Neural progenitor cell (in vitro differentiated cells): Measurements from ENCODE around the gene PSMB3. TPM values are rescaled to one million over a fixed set of nuclear protein-coding genes. Genes with fewer than 3 reads are reported as not detected.

Experiments
- DNase-seq: peaks from one replicate; pipeline ENCODE4 v3.0.0-alpha.2; 2016; ENCODE audit warnings: low spot score
- H2AFZ ChIP-seq: fragments of 200-600 bp; sonication (generic); replicated peaks from 2 replicates; pipeline ENCODE4 v1.6.1; 2016; ENCODE audit warnings: antibody characterized with exemption
- H3F3A ChIP-seq: fragments of 200-600 bp; sonication (generic); 2 replicates; pipeline ENCODE4 v1.6.1; 2016; ENCODE audit warnings: antibody characterized with exemption, low read depth
- H3K27ac ChIP-seq: fragments of 200-600 bp; sonication (generic); 2 replicates; pipeline ENCODE4 v1.5.1; 2016; ENCODE audit warnings: mild to moderate bottlenecking
- H3K27me3 ChIP-seq: fragments of 200-600 bp; sonication (generic); 2 replicates; pipeline ENCODE4 v1.6.1; 2016; ENCODE audit warnings: mild to moderate bottlenecking, moderate library complexity
- H3K36me3 ChIP-seq: fragments of 200-600 bp; sonication (generic); 2 replicates; pipeline ENCODE4 v1.5.1; 2016
- H3K4me1 ChIP-seq: fragments of 200-600 bp; sonication (generic); 2 replicates; pipeline ENCODE4 v1.6.1; 2016; ENCODE audit warnings: mixed run types
- H3K4me2 ChIP-seq: fragments of 200-600 bp; sonication (generic); 2 replicates; pipeline ENCODE4 v1.6.1; 2016
- H3K4me3 ChIP-seq: fragments of 200-600 bp; sonication (generic); 2 replicates; pipeline ENCODE4 v1.5.1; 2016
- H3K79me2 ChIP-seq: fragments of 200-600 bp; sonication (generic); 2 replicates; pipeline ENCODE4 v1.6.1; 2016; ENCODE audit warnings: low read depth
- H3K9ac ChIP-seq: fragments of 200-600 bp; sonication (generic); 2 replicates; pipeline ENCODE4 v1.6.1; 2016
- H3K9me3 ChIP-seq: fragments of 200-600 bp; sonication (generic); 2 replicates; pipeline ENCODE4 v1.5.1; 2016; ENCODE audit warnings: low read depth
- H4K20me1 ChIP-seq: fragments of 200-600 bp; sonication (generic); 2 replicates; pipeline ENCODE4 v1.6.1; 2016; ENCODE audit warnings: low read depth
- H3K27ac Mint-ChIP-seq: 3 replicates; pipeline ENCODE4 v1.8.0; 2021; ENCODE audit warnings: mixed read lengths
- H3K27me3 Mint-ChIP-seq: 2 replicates; pipeline ENCODE4 v1.8.0; 2022; ENCODE audit warnings: low read depth, mild to moderate bottlenecking, inconsistent platforms, moderate library complexity, mixed read lengths; ENCODE audit not compliant: insufficient read depth
- H3K36me3 Mint-ChIP-seq: 3 replicates; pipeline ENCODE4 v1.8.0; 2021; ENCODE audit warnings: mixed read lengths
- H3K4me1 Mint-ChIP-seq: 3 replicates; pipeline ENCODE4 v1.8.0; 2021; ENCODE audit warnings: mixed read lengths
- H3K4me3 Mint-ChIP-seq: 3 replicates; pipeline ENCODE4 v1.8.0; 2021; ENCODE audit warnings: mild to moderate bottlenecking, moderate library complexity, mixed read lengths
- H3K9me3 Mint-ChIP-seq: 3 replicates; pipeline ENCODE4 v1.8.0; 2020; ENCODE audit warnings: mixed read lengths
- EZH2 ChIP-seq: fragments of 200-600 bp; sonication (generic); IDR thresholded peaks from 2 replicates; pipeline ENCODE4 v1.6.1; 2017; ENCODE audit warnings: antibody characterized with exemption, mild to moderate bottlenecking, moderate library complexity
- EZH2phosphoT487 ChIP-seq: fragments of 200-600 bp; sonication (generic); IDR thresholded peaks from 2 replicates; pipeline ENCODE4 v1.6.1; 2017; ENCODE audit warnings: antibody characterized with exemption
- total RNA-seq: library from RNA; depleted of rRNA; stranded (reverse); fragments of >200 nt; gene quantifications from 2 replicates; pipeline ENCODE4 v1.2.3, GENCODE V29; 2015; ENCODE audit warnings: low replicate concordance
- TF ChIP-seq, protein P1 (sequence below): fragments of 200-600 bp; sonication (generic); IDR thresholded peaks from 2 replicates; pipeline ENCODE4 v1.5.1; 2017; ENCODE audit warnings: antibody characterized with exemption, mild to moderate bottlenecking

PSMB3 gene
- total RNA-seq, 1 donor from 2014 or later, result 127 TPM

DNA sequence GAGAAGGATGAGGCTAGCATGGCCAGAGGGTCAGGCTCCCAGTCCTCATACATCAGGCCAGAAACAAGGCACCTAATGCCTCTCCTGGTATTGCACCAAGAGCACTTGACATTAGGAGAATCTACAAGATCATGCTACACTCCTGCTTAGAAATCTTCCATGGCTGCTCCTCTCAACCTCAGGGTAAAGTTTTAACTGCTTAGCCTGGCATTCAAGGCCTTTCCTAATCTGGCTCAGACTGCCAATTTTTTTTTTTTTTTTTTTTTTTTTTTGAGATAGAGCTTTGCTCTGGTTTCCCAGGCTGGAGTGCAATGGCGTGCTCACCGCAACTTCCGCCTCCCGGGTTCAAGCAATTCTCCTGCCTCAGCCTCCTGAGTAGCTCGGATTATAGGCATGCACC is 38.6 kb downstream of the PSMB3 start:
- TF ChIP-seq EZH2phosphoT487, result no peak
- TF ChIP-seq, protein P1, sequence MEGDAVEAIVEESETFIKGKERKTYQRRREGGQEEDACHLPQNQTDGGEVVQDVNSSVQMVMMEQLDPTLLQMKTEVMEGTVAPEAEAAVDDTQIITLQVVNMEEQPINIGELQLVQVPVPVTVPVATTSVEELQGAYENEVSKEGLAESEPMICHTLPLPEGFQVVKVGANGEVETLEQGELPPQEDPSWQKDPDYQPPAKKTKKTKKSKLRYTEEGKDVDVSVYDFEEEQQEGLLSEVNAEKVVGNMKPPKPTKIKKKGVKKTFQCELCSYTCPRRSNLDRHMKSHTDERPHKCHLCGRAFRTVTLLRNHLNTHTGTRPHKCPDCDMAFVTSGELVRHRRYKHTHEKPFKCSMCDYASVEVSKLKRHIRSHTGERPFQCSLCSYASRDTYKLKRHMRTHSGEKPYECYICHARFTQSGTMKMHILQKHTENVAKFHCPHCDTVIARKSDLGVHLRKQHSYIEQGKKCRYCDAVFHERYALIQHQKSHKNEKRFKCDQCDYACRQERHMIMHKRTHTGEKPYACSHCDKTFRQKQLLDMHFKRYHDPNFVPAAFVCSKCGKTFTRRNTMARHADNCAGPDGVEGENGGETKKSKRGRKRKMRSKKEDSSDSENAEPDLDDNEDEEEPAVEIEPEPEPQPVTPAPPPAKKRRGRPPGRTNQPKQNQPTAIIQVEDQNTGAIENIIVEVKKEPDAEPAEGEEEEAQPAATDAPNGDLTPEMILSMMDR, result no peak
- H3K4me1 ChIP-seq, result peaks cover 20% of the 10 kb centered on the region
- peaks cover 2% of the 10 kb centered on the region for H3K27me3 Mint-ChIP-seq
- H3K9me3 Mint-ChIP-seq, result no peaks in the 10 kb centered on the region
- peaks cover 73% of the 10 kb centered on the region for H3K79me2 ChIP-seq
- no peak overlapping the region for H3K9ac ChIP-seq
- H3K4me3 Mint-ChIP-seq, result no peak overlapping the region
- no peaks in the 10 kb centered on the region for H3K36me3 ChIP-seq
- no peak overlapping the region for H3K4me3 ChIP-seq
- H3K4me2 ChIP-seq, result no peak overlapping the region
- H3K27me3 ChIP-seq, result no peaks in the 10 kb centered on the region
- no peaks in the 10 kb centered on the region for H3K9me3 ChIP-seq
- H2AFZ ChIP-seq, result no peak overlapping the region
- peaks cover 19% of the 10 kb centered on the region for H3K36me3 Mint-ChIP-seq
- DNase-seq, result no peak
- H3K4me1 Mint-ChIP-seq, result peaks cover 24% of the 10 kb centered on the region
- no peak overlapping the region for H3K27ac ChIP-seq
- H4K20me1 ChIP-seq, result peaks cover 90% of the 10 kb centered on the region
- no peak overlapping the region for H3K27ac Mint-ChIP-seq
- peaks cover 30% of the 10 kb centered on the region for H3F3A ChIP-seq

DNA sequence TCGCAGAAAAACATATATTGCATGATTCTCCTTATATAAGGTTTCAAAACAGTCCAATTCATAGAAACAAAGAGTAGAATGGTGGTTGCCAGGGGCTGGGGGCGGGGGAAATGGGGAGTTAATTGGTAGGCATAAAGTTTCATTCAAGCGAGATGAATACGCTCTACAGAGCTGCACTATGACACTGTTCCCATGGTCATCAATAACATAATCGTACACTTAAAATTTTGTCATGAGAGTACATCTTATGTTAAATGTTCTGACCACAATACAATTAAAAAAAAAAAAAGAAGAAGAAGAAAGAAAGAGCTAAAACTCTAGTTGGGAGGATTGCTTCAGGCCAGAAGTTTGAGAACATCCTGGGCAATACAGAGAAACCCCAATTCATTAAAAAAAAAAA is 41.7 kb downstream of the PSMB3 start:
- H3K4me1 Mint-ChIP-seq, result peaks cover 37% of the 10 kb centered on the region
- peaks cover 21% of the 10 kb centered on the region for H3K36me3 Mint-ChIP-seq
- Histone ChIP-seq H3K27ac (no peak overlapping the region), H4K20me1 (peaks cover 89% of the 10 kb centered on the region), H3K4me1 (peaks cover 28% of the 10 kb centered on the region), H2AFZ (no peak overlapping the region), H3K36me3 (no peaks in the 10 kb centered on the region), H3F3A (peaks cover 28% of the 10 kb centered on the region), H3K9ac (no peak overlapping the region), H3K4me3 (no peak overlapping the region), H3K27me3 (no peaks in the 10 kb centered on the region), H3K79me2 (peaks cover 79% of the 10 kb centered on the region), H3K9me3 (no peaks in the 10 kb centered on the region), H3K4me2 (no peak overlapping the region)
- no peak for DNase-seq
- H3K4me3 Mint-ChIP-seq, result no peak overlapping the region
- no peak overlapping the region for H3K27ac Mint-ChIP-seq
- peaks cover 6% of the 10 kb centered on the region for H3K27me3 Mint-ChIP-seq
- no peak for TF ChIP-seq EZH2
- TF ChIP-seq, protein P1, result no peak
- no peak for TF ChIP-seq EZH2phosphoT487
- H3K9me3 Mint-ChIP-seq, result no peaks in the 10 kb centered on the region

DNA sequence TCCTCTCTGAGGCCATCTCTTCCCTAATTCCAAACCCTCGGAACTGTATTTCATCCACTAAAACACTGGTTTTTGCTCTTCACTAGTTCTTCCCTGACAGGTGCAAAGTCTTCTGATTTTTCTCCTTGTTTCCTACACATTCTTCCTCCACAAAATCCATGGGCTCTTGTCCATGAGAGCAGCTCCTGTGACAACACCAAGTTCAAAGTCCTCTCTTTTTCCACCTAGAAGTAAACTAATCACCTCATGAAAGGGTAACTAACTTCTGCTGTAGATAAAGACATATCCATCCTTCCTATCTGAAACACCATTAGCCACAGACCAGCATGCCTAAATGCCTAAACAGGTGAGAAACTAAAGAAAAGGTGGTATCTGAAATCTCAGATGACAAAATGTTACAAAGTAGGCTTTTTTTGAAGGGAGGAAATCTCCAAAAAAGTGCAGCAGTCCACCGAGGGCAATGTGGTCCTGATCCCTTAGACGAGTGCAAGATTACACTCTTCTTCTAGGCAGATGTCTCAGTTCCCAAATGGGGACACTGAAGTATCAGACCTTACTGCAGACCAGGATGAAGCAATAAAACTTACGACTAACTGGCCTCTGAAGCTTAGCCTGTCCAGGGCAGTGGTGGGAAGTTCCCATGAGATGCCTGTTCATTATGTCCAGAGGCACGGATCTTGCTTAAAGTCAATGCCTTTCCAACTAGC is 44.1 kb downstream of the PSMB3 start:
- H3K27ac ChIP-seq, result no peak overlapping the region
- no peak overlapping the region for H2AFZ ChIP-seq
- Mint-ChIP-seq H3K36me3 (peaks cover 28% of the 10 kb centered on the region), H3K27ac (no peak overlapping the region), H3K9me3 (no peaks in the 10 kb centered on the region), H3K4me1 (peaks cover 26% of the 10 kb centered on the region), H3K4me3 (peak overlapping the region; percentile 97), H3K27me3 (peaks cover 6% of the 10 kb centered on the region)
- no peak overlapping the region for H3K4me2 ChIP-seq
- H3K36me3 ChIP-seq, result peaks cover 3% of the 10 kb centered on the region
- no peak for DNase-seq
- peaks cover 69% of the 10 kb centered on the region for H3K79me2 ChIP-seq
- no peak overlapping the region for H3K4me3 ChIP-seq
- no peaks in the 10 kb centered on the region for H3K27me3 ChIP-seq
- TF ChIP-seq, protein P1, result no peak
- no peak for TF ChIP-seq EZH2phosphoT487
- TF ChIP-seq EZH2, result no peak
- peaks cover 16% of the 10 kb centered on the region for H3K4me1 ChIP-seq
- peaks cover 24% of the 10 kb centered on the region for H3F3A ChIP-seq
- H3K9ac ChIP-seq, result no peak overlapping the region
- H4K20me1 ChIP-seq, result peaks cover 66% of the 10 kb centered on the region
- no peaks in the 10 kb centered on the region for H3K9me3 ChIP-seq
